ENCODE measurements around the gene HOXA3. TPM values are rescaled to one million over a fixed set of nuclear protein-coding genes. Genes with fewer than 3 reads are reported as not detected.

Gene HOXA3
- polyA plus RNA-seq, 1 donor (not counting 4 experiments of a cell fraction or from before 2014, with no cell fraction given): 0.58 TPM

- Histone ChIP-seq H3K27ac (ENCODE audit: control insufficient read depth, insufficient read depth, low read length) (no peak overlapping the region), H3K9me3 (ENCODE audit: control insufficient read depth, low read depth, low read length) (no peaks in the 10 kb centered on the region), H3K79me2 (ENCODE audit: control insufficient read depth, insufficient read depth, low read length) (peaks cover 13% of the 10 kb centered on the region), H2AFZ (ENCODE audit: control insufficient read depth, low read length) (no peak overlapping the region), H3K36me3 (ENCODE audit: control insufficient read depth in 2 of 2, extremely low read depth in 1 of 2, insufficient read depth in 2 of 2, low read length in 2 of 2) (no peaks in the 10 kb centered on the region), H4K20me1 (ENCODE audit: control insufficient read depth, extremely low read depth, insufficient read depth, low read length) (no peaks in the 10 kb centered on the region), H3K9ac (ENCODE audit: control insufficient read depth, extremely low read depth, insufficient read depth, low read length) (no peak overlapping the region), H3K4me1 (ENCODE audit: control insufficient read depth, extremely low read depth, insufficient read depth, low read length) (peaks cover 44% of the 10 kb centered on the region), H3K4me3 (ENCODE audit: control insufficient read depth in 2 of 3, extremely low read depth in 1 of 3, insufficient read depth in 2 of 3, low read depth in 1 of 3, low read length in 3 of 3) (no peak overlapping the region), H3K27me3 (ENCODE audit: control insufficient read depth, extremely low read depth, insufficient read depth, low read length) (no peaks in the 10 kb centered on the region), H3K9me1 (ENCODE audit: control insufficient read depth, extremely low read depth, insufficient read depth, low read length) (no peaks in the 10 kb centered on the region), H3K4me2 (ENCODE audit: control insufficient read depth, extremely low read depth, insufficient read depth, low read depth, low read length) (no peak overlapping the region)
- TF ChIP-seq CTCF (optimal IDR thresholded peaks at IDR 0.05 in 1 of 3, IDR thresholded peaks at IDR 0.05 in 1 of 3, conservative IDR thresholded peaks at IDR 0.05 in 1 of 3; ENCODE audit: extremely low read depth in 1 of 3, insufficient read depth in 2 of 3, low read length in 3 of 3) (no peak), EZH2 (IDR thresholded peaks at IDR 0.05; ENCODE audit: low read length) (no peak)
- DNase-seq (ENCODE audit: low read depth, low spot score): no peak
- FAIRE-seq: no peak
- dilution Hi-C loops (cut with MboI; ENCODE audit: extremely low pct_ligation_motif_present, low sequenced_read_pairs): no loop called here
These were observed 19.4 kb downstream of the HOXA3 start for GRCh38 chr7:27132978-27133377.

GRCh38 chr7:27132214-27132613 lies 20.2 kb downstream of the HOXA3 start:
- Histone ChIP-seq H3K9me3 (ENCODE audit: control insufficient read depth, low read depth, low read length) (no peaks in the 10 kb centered on the region), H3K4me2 (ENCODE audit: control insufficient read depth, extremely low read depth, insufficient read depth, low read depth, low read length) (no peak overlapping the region), H3K9ac (ENCODE audit: control insufficient read depth, extremely low read depth, insufficient read depth, low read length) (no peak overlapping the region), H3K27me3 (ENCODE audit: control insufficient read depth, extremely low read depth, insufficient read depth, low read length) (no peaks in the 10 kb centered on the region), H3K9me1 (ENCODE audit: control insufficient read depth, extremely low read depth, insufficient read depth, low read length) (no peaks in the 10 kb centered on the region), H3K4me1 (ENCODE audit: control insufficient read depth, extremely low read depth, insufficient read depth, low read length) (peaks cover 44% of the 10 kb centered on the region), H3K27ac (ENCODE audit: control insufficient read depth, insufficient read depth, low read length) (no peak overlapping the region), H3K79me2 (ENCODE audit: control insufficient read depth, insufficient read depth, low read length) (peaks cover 13% of the 10 kb centered on the region), H3K36me3 (ENCODE audit: control insufficient read depth in 2 of 2, extremely low read depth in 1 of 2, insufficient read depth in 2 of 2, low read length in 2 of 2) (no peaks in the 10 kb centered on the region), H3K4me3 (ENCODE audit: control insufficient read depth in 2 of 3, extremely low read depth in 1 of 3, insufficient read depth in 2 of 3, low read depth in 1 of 3, low read length in 3 of 3) (no peak overlapping the region), H2AFZ (ENCODE audit: control insufficient read depth, low read length) (no peak overlapping the region), H4K20me1 (ENCODE audit: control insufficient read depth, extremely low read depth, insufficient read depth, low read length) (no peaks in the 10 kb centered on the region)
- FAIRE-seq (no peak), DNase-seq (ENCODE audit: low read depth, low spot score) (no peak)
- dilution Hi-C loops (cut with MboI; ENCODE audit: extremely low pct_ligation_motif_present, low sequenced_read_pairs): no loop called here
- no peak for TF ChIP-seq EZH2 (IDR thresholded peaks at IDR 0.05; ENCODE audit: low read length)
- TF ChIP-seq CTCF (optimal IDR thresholded peaks at IDR 0.05 in 1 of 3, IDR thresholded peaks at IDR 0.05 in 1 of 3, conservative IDR thresholded peaks at IDR 0.05 in 1 of 3; ENCODE audit: extremely low read depth in 1 of 3, insufficient read depth in 2 of 3, low read length in 3 of 3): no peak

Measured in keratinocyte (primary cell).